Body of pancreas (tissue), 4 donors: ENCODE measurements around the gene ZNF546.

Source experiments
- CTCF ChIP-seq, 7 experiments: fragments of 450-650 bp in 4 of 7; fragments of 200-600 bp in 3 of 7; sonication (generic) in 3 of 7; IDR thresholded peaks; one replicate each; pipeline ENCODE4 v1.5.1; 2016 to 2019; ENCODE audit warnings: antibody characterized with exemption in 7 of 7
- POLR2A ChIP-seq, 3 donors: fragments of 450-650 bp; IDR thresholded peaks; one replicate each; pipeline ENCODE4 v1.6.1; 2016; ENCODE audit warnings: antibody characterized with exemption in 3 of 3, mild to moderate bottlenecking in 2 of 3

GRCh38 chr19:40013991-40014390 lies 17.1 kb downstream of the ZNF546 start:
- TF ChIP-seq CTCF (IDR thresholded peaks at IDR 0.05) (no peak), POLR2A (IDR thresholded peaks at IDR 0.05) (no peak)
